ENCODE data around the gene CAPN1. TPM values are rescaled to one million over a fixed set of nuclear protein-coding genes. Genes with fewer than 3 reads are reported as not detected.
"Not testable (repeated sequence)": the region's sequence is repeated elsewhere in the genome, so short reads cannot be mapped to it uniquely, and the experiment has no call there.

The CAPN1 gene
- total RNA-seq, 1 donor from 2014 or later, result 66.9 TPM

- intact Hi-C loops (cut with DNase I), result no loop called here
- ATAC-seq (ENCODE audit: poor library complexity) (no peak), DNase-seq (no peak)
Observed at GRCh38 chr11:65156926-65157325, 24.8 kb upstream of the CAPN1 start.

DNA sequence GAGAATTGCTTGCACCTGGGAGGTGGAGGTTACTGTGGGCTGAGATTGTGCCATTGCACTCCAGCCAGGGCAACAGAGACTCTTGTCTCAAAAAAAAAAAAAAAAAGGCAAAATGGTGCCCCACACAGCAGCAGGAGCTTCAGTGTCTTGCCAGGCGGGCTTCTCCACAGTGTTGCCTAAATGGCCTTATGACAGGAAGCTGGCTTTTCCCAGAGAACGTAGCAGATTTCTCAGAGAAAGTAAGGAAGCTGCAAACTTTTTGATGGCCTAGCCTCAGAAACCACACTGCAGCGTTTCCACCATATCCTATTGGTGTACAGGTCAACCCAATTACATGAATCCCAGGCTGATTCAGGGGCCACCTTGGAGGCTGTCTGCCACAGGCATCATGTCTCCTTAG, 24.4 kb upstream of the CAPN1 start:
- no peak for DNase-seq
- no peak for ATAC-seq (ENCODE audit: poor library complexity)
- intact Hi-C loops (cut with DNase I), result no loop called here

DNA sequence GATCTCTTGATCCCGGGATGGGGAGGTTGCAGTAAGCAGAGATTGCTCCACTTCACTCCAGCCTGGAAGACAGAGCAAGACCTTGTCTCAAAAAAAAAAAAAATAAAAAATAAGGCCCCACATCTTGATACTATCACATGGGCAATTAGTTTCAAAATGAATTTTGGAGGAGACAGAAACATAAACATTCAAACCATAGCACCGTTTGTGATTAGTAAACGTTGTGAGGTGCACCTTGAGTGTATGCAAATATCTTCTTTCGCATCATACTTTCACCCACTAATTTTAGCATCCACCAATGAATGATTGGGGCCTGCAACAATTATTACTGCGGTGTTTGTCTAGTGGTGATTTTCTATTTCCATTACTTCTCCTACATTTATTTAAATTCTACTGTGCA, 22.7 kb upstream of the CAPN1 start:
- ATAC-seq (ENCODE audit: poor library complexity), result no peak
- no peak for DNase-seq
- intact Hi-C loops (cut with DNase I), result no loop called here

- DNase-seq, result no peak
- intact Hi-C loops (cut with DNase I), result no loop called here
- ATAC-seq (ENCODE audit: poor library complexity), result no peak
Observed at GRCh38 chr11:65160643-65161042, 21.1 kb upstream of the CAPN1 start.

- DNase-seq (no peak), ATAC-seq (ENCODE audit: poor library complexity) (no peak)
- intact Hi-C loops (cut with DNase I), result no loop called here
Observed at GRCh38 chr11:65163684-65164083, 18.0 kb upstream of the CAPN1 start.

- no peak for DNase-seq
- intact Hi-C loops (cut with DNase I), result no loop called here
- ATAC-seq (ENCODE audit: poor library complexity), result no peak
Observed at GRCh38 chr11:65165410-65166317, 16.1 kb upstream of the CAPN1 start.

GRCh38 chr11:65166893-65167292, 14.8 kb upstream of the CAPN1 start:
- DNase-seq, result no peak

GRCh38 chr11:65167656-65168055, 14.1 kb upstream of the CAPN1 start:
- ATAC-seq (ENCODE audit: poor library complexity), result no peak
- intact Hi-C loops (cut with DNase I), result no loop called here
- DNase-seq, result no peak

More at GRCh38 chr11:65166893-65167292, 14.8 kb upstream of the CAPN1 start:
- intact Hi-C loops (cut with DNase I), result no loop called here
- ATAC-seq (ENCODE audit: poor library complexity), result no peak

DNA sequence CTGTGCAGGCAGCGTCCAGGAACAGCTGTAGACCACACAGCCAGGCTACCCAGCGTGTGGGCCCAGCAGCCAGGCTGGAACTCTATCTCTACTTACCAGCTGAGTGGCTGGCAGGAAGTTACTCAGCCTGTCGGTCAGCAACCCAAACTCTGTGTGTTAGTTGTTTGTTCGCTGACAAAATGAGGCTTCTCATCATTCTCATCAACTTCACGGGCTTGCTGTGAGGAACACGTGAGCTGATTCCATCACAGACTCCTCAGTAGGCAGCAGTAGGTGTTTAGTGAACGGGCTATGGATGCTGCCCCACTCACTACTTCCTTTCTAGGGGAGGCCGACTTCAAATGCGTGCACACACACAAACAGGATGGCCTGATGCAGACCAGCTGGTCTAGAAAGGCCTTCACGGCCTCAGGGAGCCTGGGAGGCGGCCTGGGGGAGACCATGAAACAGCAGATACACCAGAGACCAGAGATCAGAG, 12.5 kb upstream of the CAPN1 start:
- intact Hi-C loops (cut with DNase I), result no loop called here
- no peak for DNase-seq
- no peak for ATAC-seq (ENCODE audit: poor library complexity)

GRCh38 chr11:65170058-65170534, 11.6 kb upstream of the CAPN1 start, which contains the start of gene SPDYC:
Gene SPDYC (plus strand): TSS chr11:65170233. CDS start chr11:65171358, 1,125 bp downstream.
- intact Hi-C loops (cut with DNase I), result no loop called here
- DNase-seq, result no peak
- ATAC-seq (ENCODE audit: poor library complexity), result no peak

- DNase-seq (no peak), ATAC-seq (ENCODE audit: poor library complexity) (peak; percentile 39)
- intact Hi-C loops (cut with DNase I), result no loop called here
Observed at GRCh38 chr11:65172600-65172999, 9.1 kb upstream of the CAPN1 start.

GRCh38 chr11:65174571-65175010, 7.1 kb upstream of the CAPN1 start:
- intact Hi-C loops (cut with DNase I); DNase-seq; ATAC-seq (ENCODE audit: poor library complexity): not testable (repeated sequence)

- peak; percentile 77 for DNase-seq
- intact Hi-C loops (cut with DNase I), result no loop called here
- peak; percentile 64 for ATAC-seq (ENCODE audit: poor library complexity)
Observed at GRCh38 chr11:65180877-65181568, 705 bp upstream of the CAPN1 start.

DNA sequence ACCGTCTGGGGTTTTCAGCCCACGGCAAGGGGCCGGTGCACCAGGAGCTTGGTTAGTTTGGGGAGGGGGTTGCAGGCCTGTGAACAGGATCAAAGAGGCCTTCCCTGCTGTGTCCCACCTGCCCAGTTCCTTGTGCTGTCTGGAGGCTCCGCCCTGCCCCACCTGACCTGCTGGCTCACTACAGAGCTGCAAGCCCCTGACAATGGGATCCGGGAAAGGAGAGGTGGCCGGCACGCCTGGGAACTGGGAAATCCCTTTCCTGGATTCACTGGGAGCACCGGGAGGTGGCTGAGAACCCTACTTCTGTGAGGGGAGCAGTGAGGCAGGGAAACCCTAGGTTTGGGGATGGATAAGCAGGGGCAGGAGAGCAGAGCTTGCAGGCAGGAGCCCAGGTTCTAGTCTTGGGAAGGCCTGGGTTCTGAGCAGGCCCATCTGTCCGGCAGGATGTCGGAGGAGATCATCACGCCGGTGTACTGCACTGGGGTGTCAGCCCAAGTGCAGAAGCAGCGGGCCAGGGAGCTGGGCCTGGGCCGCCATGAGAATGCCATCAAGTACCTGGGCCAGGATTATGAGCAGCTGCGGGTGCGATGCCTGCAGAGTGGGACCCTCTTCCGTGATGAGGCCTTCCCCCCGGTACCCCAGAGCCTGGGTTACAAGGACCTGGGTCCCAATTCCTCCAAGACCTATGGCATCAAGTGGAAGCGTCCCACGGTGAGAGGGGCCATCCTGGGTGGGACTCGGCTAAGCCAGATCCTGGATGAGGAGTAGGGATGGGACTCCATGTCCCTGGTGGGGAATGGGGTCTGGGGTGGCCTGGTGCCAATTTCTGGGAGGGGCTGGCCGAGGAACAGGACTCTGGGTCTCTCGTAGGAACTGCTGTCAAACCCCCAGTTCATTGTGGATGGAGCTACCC, 786 bp downstream of the CAPN1 start:
- ATAC-seq (ENCODE audit: poor library complexity) (peak; percentile 37), DNase-seq (no peak)
- intact Hi-C loops (cut with DNase I), result no loop called here

GRCh38 chr11:65183201-65183891, 1.6 kb downstream of the CAPN1 start:
- intact Hi-C loops (cut with DNase I), result no loop called here
- DNase-seq, result no peak
- ATAC-seq (ENCODE audit: poor library complexity), result no peak

DNA sequence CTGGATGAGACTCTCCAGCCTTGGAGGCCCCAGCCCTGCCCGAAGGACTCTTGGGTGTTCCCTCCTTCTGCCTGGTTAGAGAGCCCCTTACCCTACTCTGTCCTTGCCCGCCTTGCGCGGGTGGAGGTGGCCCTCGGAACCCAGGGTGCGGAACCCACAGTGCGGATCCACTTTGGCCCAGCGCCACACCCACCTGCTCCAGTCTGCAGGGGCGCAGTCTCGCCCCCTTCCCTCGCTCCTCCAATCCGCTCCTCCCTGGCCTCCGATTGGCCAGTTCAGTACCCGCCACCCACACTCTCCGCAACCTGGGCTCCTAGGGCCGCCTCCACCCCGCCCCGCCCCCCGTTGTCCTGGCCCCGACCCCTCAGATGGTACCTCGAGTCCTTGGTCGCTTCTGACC, 2.4 kb downstream of the CAPN1 start:
- ATAC-seq (ENCODE audit: poor library complexity) (no peak), DNase-seq (no peak)
- intact Hi-C loops (cut with DNase I), result no loop called here

GRCh38 chr11:65185171-65185570, 3.4 kb downstream of the CAPN1 start:
- intact Hi-C loops (cut with DNase I), result no loop called here
- ATAC-seq (ENCODE audit: poor library complexity), result no peak
- DNase-seq, result no peak

- DNase-seq, result no peak
- intact Hi-C loops (cut with DNase I), result no loop called here
- no peak for ATAC-seq (ENCODE audit: poor library complexity)
Observed at GRCh38 chr11:65185869-65186341, 4.2 kb downstream of the CAPN1 start.
